Kidney epithelial cell (primary cell): Measurements from ENCODE around the gene CHDH. TPM values are rescaled to one million over a fixed set of nuclear protein-coding genes. Genes with fewer than 3 reads are reported as not detected.

Experiments
- DNase-seq: peaks from one replicate; pipeline ENCODE4 v3.0.0-alpha.2; 2010; ENCODE audit warnings: low read depth
- H3K27me3 ChIP-seq: 2 replicates; pipeline ENCODE4 v1.6.0; 2011; ENCODE audit warnings: low read length; ENCODE audit not compliant: control insufficient read depth, insufficient read depth
- H3K36me3 ChIP-seq: 2 replicates; pipeline ENCODE4 v1.5.1; 2011; ENCODE audit warnings: low read length; ENCODE audit not compliant: control insufficient read depth, insufficient read depth
- H3K4me3 ChIP-seq: 2 replicates; pipeline ENCODE4 v1.5.1; 2011; ENCODE audit warnings: low read depth, mild to moderate bottlenecking, control low read depth, low read length
- total RNA-seq: library from RNA; depleted of rRNA; stranded (reverse); fragments of >200 nt; gene quantifications from 2 replicates; pipeline ENCODE4 v1.2.3, GENCODE V29; 2015
- TF ChIP-seq, protein P1 (sequence below): IDR thresholded peaks from 2 replicates; pipeline ENCODE4 v1.5.1; 2011; ENCODE audit warnings: mild to moderate bottlenecking, moderate library complexity, low read length, control low read depth, inconsistent platforms; ENCODE audit not compliant: insufficient read depth, poor library complexity, severe bottlenecking

Gene CHDH
- total RNA-seq, 1 donor from 2014 or later = 3.3 TPM

GRCh38 chr3:53859178-53859577 is 13.0 kb upstream of the CHDH start:
- no peaks in the 10 kb centered on the region for H3K27me3 ChIP-seq
- TF ChIP-seq, protein P1, sequence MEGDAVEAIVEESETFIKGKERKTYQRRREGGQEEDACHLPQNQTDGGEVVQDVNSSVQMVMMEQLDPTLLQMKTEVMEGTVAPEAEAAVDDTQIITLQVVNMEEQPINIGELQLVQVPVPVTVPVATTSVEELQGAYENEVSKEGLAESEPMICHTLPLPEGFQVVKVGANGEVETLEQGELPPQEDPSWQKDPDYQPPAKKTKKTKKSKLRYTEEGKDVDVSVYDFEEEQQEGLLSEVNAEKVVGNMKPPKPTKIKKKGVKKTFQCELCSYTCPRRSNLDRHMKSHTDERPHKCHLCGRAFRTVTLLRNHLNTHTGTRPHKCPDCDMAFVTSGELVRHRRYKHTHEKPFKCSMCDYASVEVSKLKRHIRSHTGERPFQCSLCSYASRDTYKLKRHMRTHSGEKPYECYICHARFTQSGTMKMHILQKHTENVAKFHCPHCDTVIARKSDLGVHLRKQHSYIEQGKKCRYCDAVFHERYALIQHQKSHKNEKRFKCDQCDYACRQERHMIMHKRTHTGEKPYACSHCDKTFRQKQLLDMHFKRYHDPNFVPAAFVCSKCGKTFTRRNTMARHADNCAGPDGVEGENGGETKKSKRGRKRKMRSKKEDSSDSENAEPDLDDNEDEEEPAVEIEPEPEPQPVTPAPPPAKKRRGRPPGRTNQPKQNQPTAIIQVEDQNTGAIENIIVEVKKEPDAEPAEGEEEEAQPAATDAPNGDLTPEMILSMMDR = no peak
- no peaks in the 10 kb centered on the region for H3K36me3 ChIP-seq
- no peak overlapping the region for H3K4me3 ChIP-seq
- DNase-seq = no peak

- DNase-seq = no peak
- TF ChIP-seq, protein P1 = no peak
- no peaks in the 10 kb centered on the region for H3K27me3 ChIP-seq
- no peaks in the 10 kb centered on the region for H3K36me3 ChIP-seq
- no peak overlapping the region for H3K4me3 ChIP-seq
Measured at GRCh38 chr3:53858096-53858741, 12.0 kb upstream of the CHDH start.

GRCh38 chr3:53856964-53857363 is 10.7 kb upstream of the CHDH start:
- TF ChIP-seq, protein P1 = no peak
- Histone ChIP-seq H3K36me3 (no peaks in the 10 kb centered on the region), H3K4me3 (no peak overlapping the region), H3K27me3 (no peaks in the 10 kb centered on the region)
- no peak for DNase-seq

DNA sequence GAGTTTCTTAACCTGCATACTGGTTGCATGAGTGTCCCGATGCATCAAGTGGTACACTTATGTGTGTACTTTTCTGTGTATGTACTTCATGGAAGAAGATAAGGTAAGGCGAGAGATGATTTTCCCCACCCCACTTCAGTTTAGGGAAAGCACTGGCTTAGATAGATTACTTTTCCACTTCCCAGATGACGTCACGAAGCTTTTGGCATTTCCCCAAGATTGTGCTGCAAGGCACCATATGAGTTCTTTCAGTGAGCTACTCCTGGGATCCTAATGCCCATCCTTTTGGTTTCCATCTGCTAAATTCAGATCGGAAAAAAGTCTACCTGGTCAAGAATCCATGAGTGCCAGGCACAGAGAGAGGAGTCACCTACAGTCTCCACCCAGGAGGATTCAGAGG is 4.7 kb upstream of the CHDH start:
- no peak for DNase-seq
- H3K27me3 ChIP-seq = peaks cover 5% of the 10 kb centered on the region
- no peaks in the 10 kb centered on the region for H3K36me3 ChIP-seq
- TF ChIP-seq, protein P1 = no peak
- H3K4me3 ChIP-seq = no peak overlapping the region

- H3K36me3 ChIP-seq = no peaks in the 10 kb centered on the region
- no peak for DNase-seq
- H3K27me3 ChIP-seq = peaks cover 5% of the 10 kb centered on the region
- H3K4me3 ChIP-seq = no peak overlapping the region
- TF ChIP-seq, protein P1 = no peak
Measured at GRCh38 chr3:53849916-53850315, 3.7 kb upstream of the CHDH start.

DNA sequence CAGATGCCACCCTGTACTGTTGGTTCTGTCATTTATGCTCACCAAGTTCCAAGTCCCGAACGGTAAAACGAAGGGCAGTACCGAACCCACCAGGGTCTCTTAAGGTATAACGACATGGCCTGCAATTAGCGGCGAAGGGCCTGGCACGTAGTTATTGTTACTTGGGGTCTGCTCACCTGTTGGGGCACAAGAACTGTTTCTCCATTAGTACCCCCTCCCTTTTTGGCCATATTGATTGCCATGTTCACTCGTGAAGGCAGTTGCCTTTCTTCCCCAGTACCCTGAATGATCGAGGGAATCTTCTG is 584 bp upstream of the CHDH start:
- Histone ChIP-seq H3K36me3 (no peaks in the 10 kb centered on the region), H3K4me3 (peak overlapping the region; percentile 52), H3K27me3 (peaks cover 5% of the 10 kb centered on the region)
- TF ChIP-seq, protein P1 = no peak
- DNase-seq = no peak
